Measurements from ENCODE around the gene DUSP23.

DNA sequence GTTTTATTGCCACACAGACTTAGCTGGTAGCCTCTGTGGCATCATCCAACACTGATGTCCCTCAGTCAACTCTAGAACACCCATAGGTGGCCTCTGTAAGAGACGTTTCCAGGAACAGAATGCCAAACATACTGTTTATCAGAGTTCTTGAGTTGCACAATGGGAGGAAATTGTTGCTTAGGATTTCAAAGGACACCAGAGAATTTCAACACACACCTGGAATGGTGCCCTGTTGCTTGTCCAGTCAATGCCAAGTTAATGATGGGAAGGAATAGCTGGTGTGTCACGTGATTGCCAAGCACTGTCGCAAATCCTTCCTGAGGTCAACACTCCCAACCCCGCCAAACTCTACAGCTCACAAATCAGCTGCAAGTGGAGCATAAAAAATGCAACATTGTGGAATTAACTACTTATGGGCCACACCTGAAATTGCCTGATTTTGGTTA is 28.6 kb upstream of the DUSP23 start:
- TF ChIP-seq, protein P1, sequence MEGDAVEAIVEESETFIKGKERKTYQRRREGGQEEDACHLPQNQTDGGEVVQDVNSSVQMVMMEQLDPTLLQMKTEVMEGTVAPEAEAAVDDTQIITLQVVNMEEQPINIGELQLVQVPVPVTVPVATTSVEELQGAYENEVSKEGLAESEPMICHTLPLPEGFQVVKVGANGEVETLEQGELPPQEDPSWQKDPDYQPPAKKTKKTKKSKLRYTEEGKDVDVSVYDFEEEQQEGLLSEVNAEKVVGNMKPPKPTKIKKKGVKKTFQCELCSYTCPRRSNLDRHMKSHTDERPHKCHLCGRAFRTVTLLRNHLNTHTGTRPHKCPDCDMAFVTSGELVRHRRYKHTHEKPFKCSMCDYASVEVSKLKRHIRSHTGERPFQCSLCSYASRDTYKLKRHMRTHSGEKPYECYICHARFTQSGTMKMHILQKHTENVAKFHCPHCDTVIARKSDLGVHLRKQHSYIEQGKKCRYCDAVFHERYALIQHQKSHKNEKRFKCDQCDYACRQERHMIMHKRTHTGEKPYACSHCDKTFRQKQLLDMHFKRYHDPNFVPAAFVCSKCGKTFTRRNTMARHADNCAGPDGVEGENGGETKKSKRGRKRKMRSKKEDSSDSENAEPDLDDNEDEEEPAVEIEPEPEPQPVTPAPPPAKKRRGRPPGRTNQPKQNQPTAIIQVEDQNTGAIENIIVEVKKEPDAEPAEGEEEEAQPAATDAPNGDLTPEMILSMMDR (IDR thresholded peaks at IDR 0.05; ENCODE audit: low read length) = no peak
- TF ChIP-seq EZH2 (IDR thresholded peaks at IDR 0.05; ENCODE audit: borderline replicate concordance, low read length) = no peak

All from OCI-LY1 (cell line).